Neural progenitor cell (in vitro differentiated cells): ENCODE measurements around the gene CHD5. TPM values are rescaled to one million over a fixed set of nuclear protein-coding genes. Genes with fewer than 3 reads are reported as not detected.

Experiments used
- DNase-seq: peaks from one replicate; pipeline ENCODE4 v3.0.0-alpha.2; 2016; ENCODE audit warnings: low spot score
- H2AFZ ChIP-seq: fragments of 200-600 bp; sonication (generic); replicated peaks from 2 replicates; pipeline ENCODE4 v1.6.1; 2016; ENCODE audit warnings: antibody characterized with exemption
- H3F3A ChIP-seq: fragments of 200-600 bp; sonication (generic); 2 replicates; pipeline ENCODE4 v1.6.1; 2016; ENCODE audit warnings: antibody characterized with exemption, low read depth
- H3K27ac ChIP-seq: fragments of 200-600 bp; sonication (generic); 2 replicates; pipeline ENCODE4 v1.5.1; 2016; ENCODE audit warnings: mild to moderate bottlenecking
- H3K27me3 ChIP-seq: fragments of 200-600 bp; sonication (generic); 2 replicates; pipeline ENCODE4 v1.6.1; 2016; ENCODE audit warnings: mild to moderate bottlenecking, moderate library complexity
- H3K36me3 ChIP-seq: fragments of 200-600 bp; sonication (generic); 2 replicates; pipeline ENCODE4 v1.5.1; 2016
- H3K4me1 ChIP-seq: fragments of 200-600 bp; sonication (generic); 2 replicates; pipeline ENCODE4 v1.6.1; 2016; ENCODE audit warnings: mixed run types
- H3K4me2 ChIP-seq: fragments of 200-600 bp; sonication (generic); 2 replicates; pipeline ENCODE4 v1.6.1; 2016
- H3K4me3 ChIP-seq: fragments of 200-600 bp; sonication (generic); 2 replicates; pipeline ENCODE4 v1.5.1; 2016
- H3K79me2 ChIP-seq: fragments of 200-600 bp; sonication (generic); 2 replicates; pipeline ENCODE4 v1.6.1; 2016; ENCODE audit warnings: low read depth
- H3K9ac ChIP-seq: fragments of 200-600 bp; sonication (generic); 2 replicates; pipeline ENCODE4 v1.6.1; 2016
- H3K9me3 ChIP-seq: fragments of 200-600 bp; sonication (generic); 2 replicates; pipeline ENCODE4 v1.5.1; 2016; ENCODE audit warnings: low read depth
- H4K20me1 ChIP-seq: fragments of 200-600 bp; sonication (generic); 2 replicates; pipeline ENCODE4 v1.6.1; 2016; ENCODE audit warnings: low read depth
- H3K27ac Mint-ChIP-seq: 3 replicates; pipeline ENCODE4 v1.8.0; 2021; ENCODE audit warnings: mixed read lengths
- H3K27me3 Mint-ChIP-seq: 2 replicates; pipeline ENCODE4 v1.8.0; 2022; ENCODE audit warnings: low read depth, mild to moderate bottlenecking, inconsistent platforms, moderate library complexity, mixed read lengths; ENCODE audit not compliant: insufficient read depth
- H3K36me3 Mint-ChIP-seq: 3 replicates; pipeline ENCODE4 v1.8.0; 2021; ENCODE audit warnings: mixed read lengths
- H3K4me1 Mint-ChIP-seq: 3 replicates; pipeline ENCODE4 v1.8.0; 2021; ENCODE audit warnings: mixed read lengths
- H3K4me3 Mint-ChIP-seq: 3 replicates; pipeline ENCODE4 v1.8.0; 2021; ENCODE audit warnings: mild to moderate bottlenecking, moderate library complexity, mixed read lengths
- H3K9me3 Mint-ChIP-seq: 3 replicates; pipeline ENCODE4 v1.8.0; 2020; ENCODE audit warnings: mixed read lengths
- CTCF ChIP-seq: fragments of 200-600 bp; sonication (generic); IDR thresholded peaks from 2 replicates; pipeline ENCODE4 v1.5.1; 2017; ENCODE audit warnings: antibody characterized with exemption, mild to moderate bottlenecking
- EZH2 ChIP-seq: fragments of 200-600 bp; sonication (generic); IDR thresholded peaks from 2 replicates; pipeline ENCODE4 v1.6.1; 2017; ENCODE audit warnings: antibody characterized with exemption, mild to moderate bottlenecking, moderate library complexity
- EZH2phosphoT487 ChIP-seq: fragments of 200-600 bp; sonication (generic); IDR thresholded peaks from 2 replicates; pipeline ENCODE4 v1.6.1; 2017; ENCODE audit warnings: antibody characterized with exemption
- total RNA-seq: library from RNA; depleted of rRNA; stranded (reverse); fragments of >200 nt; gene quantifications from 2 replicates; pipeline ENCODE4 v1.2.3, GENCODE V29; 2015; ENCODE audit warnings: low replicate concordance

The CHD5 gene
- total RNA-seq, 1 donor from 2014 or later = 0.17 TPM

- no peaks in the 10 kb centered on the region for H3K79me2 ChIP-seq
- Mint-ChIP-seq H3K27me3 (peaks cover 13% of the 10 kb centered on the region), H3K36me3 (no peaks in the 10 kb centered on the region)
Observed at GRCh38 chr1:6154525-6155319, 25.4 kb downstream of the CHD5 start.

GRCh38 chr1:6152882-6153281 lies 27.2 kb downstream of the CHD5 start:
- Mint-ChIP-seq H3K27me3 (peaks cover 16% of the 10 kb centered on the region), H3K36me3 (no peaks in the 10 kb centered on the region), H3K4me3 (no peak overlapping the region), H3K27ac (no peak overlapping the region), H3K9me3 (no peaks in the 10 kb centered on the region), H3K4me1 (peaks cover 10% of the 10 kb centered on the region)
- TF ChIP-seq EZH2phosphoT487 = no peak
- TF ChIP-seq EZH2 = no peak
- TF ChIP-seq CTCF = no peak
- Histone ChIP-seq H4K20me1 (no peaks in the 10 kb centered on the region), H2AFZ (no peak overlapping the region), H3K4me3 (no peak overlapping the region), H3K27me3 (peaks cover 24% of the 10 kb centered on the region), H3K9me3 (no peaks in the 10 kb centered on the region), H3K9ac (no peak overlapping the region), H3F3A (peaks cover 6% of the 10 kb centered on the region), H3K4me1 (peaks cover 3% of the 10 kb centered on the region), H3K36me3 (no peaks in the 10 kb centered on the region), H3K27ac (no peak overlapping the region), H3K4me2 (no peak overlapping the region), H3K79me2 (no peaks in the 10 kb centered on the region)
- DNase-seq = no peak

More at GRCh38 chr1:6154525-6155319, 25.4 kb downstream of the CHD5 start:
- no peak for TF ChIP-seq EZH2phosphoT487
- TF ChIP-seq CTCF = no peak
- no peak for TF ChIP-seq EZH2
- no peaks in the 10 kb centered on the region for H3K4me1 ChIP-seq
- H3K4me3 Mint-ChIP-seq = no peak overlapping the region
- no peak overlapping the region for H3K27ac Mint-ChIP-seq
- peaks cover 7% of the 10 kb centered on the region for H3K27me3 ChIP-seq
- H3F3A ChIP-seq = no peaks in the 10 kb centered on the region
- H3K9me3 ChIP-seq = no peaks in the 10 kb centered on the region
- DNase-seq = no peak
- H3K9me3 Mint-ChIP-seq = no peaks in the 10 kb centered on the region
- H3K36me3 ChIP-seq = no peaks in the 10 kb centered on the region
- no peak overlapping the region for H3K4me3 ChIP-seq
- H3K4me1 Mint-ChIP-seq = peaks cover 10% of the 10 kb centered on the region
- H2AFZ ChIP-seq = no peak overlapping the region
- no peak overlapping the region for H3K9ac ChIP-seq
- H3K27ac ChIP-seq = no peak overlapping the region
- H3K4me2 ChIP-seq = no peak overlapping the region
- H4K20me1 ChIP-seq = no peaks in the 10 kb centered on the region

GRCh38 chr1:6152181-6152580 lies 27.9 kb downstream of the CHD5 start:
- DNase-seq = no peak
- Histone ChIP-seq H3K79me2 (no peaks in the 10 kb centered on the region), H3K4me1 (peaks cover 3% of the 10 kb centered on the region), H3F3A (peaks cover 7% of the 10 kb centered on the region), H3K9ac (no peak overlapping the region), H3K27me3 (peaks cover 29% of the 10 kb centered on the region), H2AFZ (no peak overlapping the region), H3K27ac (no peak overlapping the region), H3K4me3 (no peak overlapping the region), H3K9me3 (no peaks in the 10 kb centered on the region), H3K4me2 (no peak overlapping the region), H4K20me1 (no peaks in the 10 kb centered on the region), H3K36me3 (no peaks in the 10 kb centered on the region)
- H3K4me3 Mint-ChIP-seq = no peak overlapping the region
- H3K27ac Mint-ChIP-seq = no peak overlapping the region
- H3K27me3 Mint-ChIP-seq = peaks cover 14% of the 10 kb centered on the region
- no peaks in the 10 kb centered on the region for H3K36me3 Mint-ChIP-seq
- H3K4me1 Mint-ChIP-seq = peaks cover 3% of the 10 kb centered on the region
- no peak for TF ChIP-seq CTCF
- TF ChIP-seq EZH2 = no peak
- no peak for TF ChIP-seq EZH2phosphoT487
- H3K9me3 Mint-ChIP-seq = no peaks in the 10 kb centered on the region
